ENCODE data around the gene DDX23. TPM values are rescaled to one million over a fixed set of nuclear protein-coding genes. Genes with fewer than 3 reads are reported as not detected.
A peak's percentile ranks its signal among the peaks of the same experiment; 100 is the strongest.

DDX23 gene
- total and polyA plus RNA-seq, 2 of the 4 experiments (the other 2 are of a cell fraction): 61.8 to 81.9 TPM

- Histone ChIP-seq H3K9ac (ENCODE audit: low read depth, low read length) (no peak overlapping the region), H3K4ac (ENCODE audit: low read depth, low read length) (no peak overlapping the region), H2AK9ac (replicated peaks; ENCODE audit: low read depth, low read length, poor library complexity) (no peak overlapping the region), H4K20me1 (ENCODE audit: insufficient read depth, low read length) (no peaks in the 10 kb centered on the region), H3K27ac (ENCODE audit: insufficient read depth, low read length) (no peak overlapping the region), H2AK5ac (ENCODE audit: low read depth, low read length) (no peak overlapping the region), H3K23ac (ENCODE audit: low read depth, low read length) (no peak overlapping the region), H3K9me3 (ENCODE audit: control insufficient read depth, insufficient read depth, low read length) (no peaks in the 10 kb centered on the region), H3K14ac (replicated peaks; ENCODE audit: low read depth, low read length) (no peak overlapping the region), H3K36me3 (ENCODE audit: control insufficient read depth, insufficient read depth, low read length) (no peaks in the 10 kb centered on the region), H3K4me2 (ENCODE audit: low read depth, low read length) (no peak overlapping the region), H3K27me3 (ENCODE audit: control insufficient read depth, insufficient read depth, low read length) (peaks cover 2% of the 10 kb centered on the region), H2BK20ac (ENCODE audit: low read depth, low read length) (no peak overlapping the region), H3K79me1 (ENCODE audit: low read depth in 1 of 2, low read length in 2 of 2) (no peaks in the 10 kb centered on the region), H4K91ac (ENCODE audit: insufficient read depth, low read depth, low read length) (no peak overlapping the region), H2AFZ (replicated peaks; ENCODE audit: low read length, poor library complexity) (no peak overlapping the region), H3K4me3 (ENCODE audit: insufficient read depth, low read depth, low read length) (no peak overlapping the region), H3K56ac (ENCODE audit: extremely low read depth, insufficient read depth, low read length) (no peak overlapping the region), H4K5ac (ENCODE audit: low read depth, low read length) (no peak overlapping the region), H3K9me1 (ENCODE audit: insufficient read depth, low read length) (no peaks in the 10 kb centered on the region), H4K8ac (ENCODE audit: low read depth in 2 of 2, low read length in 2 of 2) (no peak overlapping the region), H2BK15ac (ENCODE audit: low read depth, low read length) (no peak overlapping the region), H2BK120ac (ENCODE audit: low read depth, low read length) (no peak overlapping the region), H2BK5ac (ENCODE audit: low read depth, low read length, poor library complexity, severe bottlenecking) (no peak overlapping the region), H3K4me1 (ENCODE audit: control insufficient read depth, insufficient read depth, low read length) (no peaks in the 10 kb centered on the region; the same call in 1 of the 2 replicates), H3K18ac (ENCODE audit: low read depth, low read length) (no peak overlapping the region)
- POLR2A ChIA-PET (ENCODE audit: unreplicated experiment): no interaction called here
- no peak for TF ChIP-seq SMC3 (IDR thresholded peaks at IDR 0.05; ENCODE audit: low read depth, low read length)
- CTCF ChIA-PET: interaction anchor here (0.7 to 2.0 kb wide), 4 partner anchors 10 to 84 kb away, joined by 3 to 8 read pairs (median 3); no protein-coding TSS in a partner anchor
- WGBS, 2 experiments (ENCODE audit: extremely low coverage in 2 of 2, insufficient read length in 1 of 2): no CpG with 5 or more reads among the region's 2 CpGs
- intact Hi-C loops (cut with micrococcal nuclease): no loop called here
- in situ Hi-C loops (cut with MboI; ENCODE audit: low sequenced_read_pairs): no loop called here
- no TSS peak for BruUV-seq (replicated peaks)
- DNase-seq: peak; percentile 52
- dilution Hi-C loops (cut with HindIII; ENCODE audit: low sequenced_read_pairs, unreplicated experiment): no loop called here
- peak; percentile 44; the same call in 1 of the 2 replicates for ATAC-seq (ENCODE audit: low read depth)
Measured at GRCh38 chr12:48901278-48901677, 49.3 kb upstream of the DDX23 start.
